RWPE1 (cell line): ENCODE measurements around the gene GPSM3.

Experiments used
- CTCF ChIA-PET: fragments of 350-600 bp; sonication (Branson Sonifier 250); formaldehyde crosslinking; extraction: SDS; loops from one replicate; lab custom pipeline; 2021; lab: Yijun Ruan, JAX
- POLR2A ChIA-PET: fragments of 400-600 bp; formaldehyde crosslinking; extraction: SDS; loops from one replicate; lab custom pipeline; 2020; ENCODE audit warnings: antibody characterized with exemption; ENCODE audit not compliant: low non-redundant PET; lab: Yijun Ruan, JAX
- DNase-seq: peaks from one replicate; pipeline ENCODE4 v3.0.0; 2012; ENCODE audit warnings: low spot score
- H3K27ac ChIP-seq: fragments of 450-650 bp; 2 replicates; pipeline ENCODE4 v1.5.1; 2017
- CTCF ChIP-seq: fragments of 450-650 bp; conservative IDR thresholded peaks from 2 replicates; pipeline ENCODE4 v1.5.1; 2017; ENCODE audit warnings: low read depth, mild to moderate bottlenecking

GPSM3 gene

GRCh38 chr6:32183030-32183429, 9.4 kb downstream of the GPSM3 start:
- no peak for DNase-seq
- ChIA-PET POLR2A (no interaction called here), CTCF (interaction anchor here (0.7 kb wide), 1 partner anchor 216 kb away, joined by 5 read pairs; no protein-coding TSS in a partner anchor)
- TF ChIP-seq CTCF: no peak
- peak overlapping the region; percentile 71 for H3K27ac ChIP-seq

DNA sequence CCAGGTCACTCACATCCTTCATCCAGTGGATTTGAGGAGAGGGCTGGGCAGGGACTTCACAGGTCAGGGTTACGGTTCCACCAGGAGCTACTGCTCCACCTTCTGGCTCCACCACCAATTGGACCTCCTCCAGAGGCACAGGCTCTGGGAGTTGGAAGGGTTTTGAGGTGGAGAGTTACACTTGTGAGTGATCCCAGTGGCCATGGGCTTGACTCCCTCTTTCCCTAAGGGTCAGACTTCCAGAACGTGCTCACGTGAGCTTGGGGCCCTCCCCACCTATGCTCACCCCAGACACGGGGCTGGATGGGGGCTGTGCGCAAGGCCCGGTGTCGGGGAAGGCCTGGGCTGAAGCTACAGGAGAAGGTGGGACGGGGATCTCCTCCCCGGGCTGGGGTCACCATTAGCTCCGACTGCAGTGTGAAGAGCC, 9.9 kb downstream of the GPSM3 start:
- ChIA-PET CTCF (interaction anchor here (0.7 kb wide), 1 partner anchor 216 kb away, joined by 5 read pairs; no protein-coding TSS in a partner anchor), POLR2A (no interaction called here)
- no peak for TF ChIP-seq CTCF
- H3K27ac ChIP-seq: peak overlapping the region; percentile 71
- DNase-seq: no peak

GRCh38 chr6:32181915-32182529, 10.4 kb downstream of the GPSM3 start:
- POLR2A ChIA-PET: no interaction called here
- H3K27ac ChIP-seq: peak overlapping the region; percentile 71
- DNase-seq: no peak
- CTCF ChIA-PET: interaction anchor here (1.2 kb wide), 1 partner anchor 14 kb away, joined by 4 read pairs; no protein-coding TSS in a partner anchor
- no peak for TF ChIP-seq CTCF

- DNase-seq: no peak
- H3K27ac ChIP-seq: peak overlapping the region; percentile 71
- ChIA-PET CTCF (interaction anchor here (1.2 kb wide), 1 partner anchor 14 kb away, joined by 4 read pairs; no protein-coding TSS in a partner anchor), POLR2A (no interaction called here)
- TF ChIP-seq CTCF: no peak
Measured at GRCh38 chr6:32181148-32181702, 11.2 kb downstream of the GPSM3 start.

DNA sequence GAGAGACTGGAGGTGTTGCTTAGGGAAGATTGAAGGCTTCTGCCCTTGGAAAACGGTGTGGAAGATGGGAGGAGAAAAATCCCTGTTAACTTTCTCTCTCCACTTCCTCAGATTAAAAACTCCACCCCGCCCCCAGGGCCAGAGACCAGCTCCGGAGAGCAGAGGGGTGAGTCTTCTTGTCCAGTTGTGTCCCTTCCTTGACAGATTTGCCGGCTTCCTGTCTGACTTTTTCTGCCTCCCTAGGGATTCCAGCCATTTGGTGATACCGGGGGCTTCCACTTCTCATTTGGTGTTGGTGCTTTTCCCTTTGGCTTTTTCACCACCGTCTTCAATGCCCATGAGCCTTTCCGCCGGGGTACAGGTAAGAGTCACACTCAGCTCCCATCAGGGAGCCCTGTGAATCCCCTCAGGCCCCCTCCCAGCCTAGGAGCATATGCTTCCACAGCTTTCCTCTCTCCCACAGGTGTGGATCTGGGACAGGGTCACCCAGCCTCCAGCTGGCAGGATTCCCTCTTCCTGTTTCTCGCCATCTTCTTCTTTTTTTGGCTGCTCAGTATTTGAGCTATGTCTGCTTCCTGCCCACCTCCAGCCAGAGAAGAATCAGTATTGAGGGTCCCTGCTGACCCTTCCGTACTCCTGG, 12.6 kb downstream of the GPSM3 start:
- ChIA-PET POLR2A (no interaction called here), CTCF (interaction anchor here (1.1 to 1.4 kb wide), 2 partner anchors 16 to 62 kb away, joined by 3 to 4 read pairs; no protein-coding TSS in a partner anchor)
- no peak for TF ChIP-seq CTCF
- DNase-seq: no peak
- peak overlapping the region; percentile 55 for H3K27ac ChIP-seq

- CTCF ChIA-PET: interaction anchor here (1.1 to 1.4 kb wide), 2 partner anchors 17 to 60 kb away, joined by 3 to 4 read pairs; no protein-coding TSS in a partner anchor
- peak overlapping the region; percentile 97 for H3K27ac ChIP-seq
- DNase-seq: peak; percentile 17
- POLR2A ChIA-PET: no interaction called here
- no peak for TF ChIP-seq CTCF
Measured at GRCh38 chr6:32178547-32179440, 13.6 kb downstream of the GPSM3 start.
